IPS-20b (cell line): ENCODE data around the gene GAS2L2.

Source experiments
- H3K27ac ChIP-seq: one replicate; pipeline ENCODE4 v1.5.1; 2013; ENCODE audit warnings: low read length
- H3K27me3 ChIP-seq: 2 replicates; pipeline ENCODE4 v1.6.1; 2013; ENCODE audit warnings: mild to moderate bottlenecking, low read length, inconsistent platforms; ENCODE audit not compliant: insufficient read depth
- H3K36me3 ChIP-seq: 2 replicates; pipeline ENCODE4 v1.6.1; 2013; ENCODE audit warnings: low read depth, mild to moderate bottlenecking, inconsistent platforms, low read length, moderate library complexity; ENCODE audit not compliant: insufficient read depth
- H3K4me1 ChIP-seq: 2 replicates; pipeline ENCODE4 v1.6.1; 2013; ENCODE audit warnings: mild to moderate bottlenecking, control low read depth, inconsistent platforms, low read length, moderate library complexity; ENCODE audit not compliant: insufficient read depth
- H3K4me3 ChIP-seq: 2 replicates; pipeline ENCODE4 v1.5.1; 2013; ENCODE audit warnings: mild to moderate bottlenecking, low read length, inconsistent platforms
- H3K9ac ChIP-seq: 2 replicates; pipeline ENCODE4 v1.6.1; 2013; ENCODE audit warnings: low read depth, mild to moderate bottlenecking, inconsistent platforms, low read length, moderate library complexity
- H3K9me3 ChIP-seq: 2 replicates; pipeline ENCODE4 v1.6.1; 2013; ENCODE audit warnings: mild to moderate bottlenecking, low read depth, low read length, inconsistent platforms; ENCODE audit not compliant: insufficient read depth

GAS2L2 gene

DNA sequence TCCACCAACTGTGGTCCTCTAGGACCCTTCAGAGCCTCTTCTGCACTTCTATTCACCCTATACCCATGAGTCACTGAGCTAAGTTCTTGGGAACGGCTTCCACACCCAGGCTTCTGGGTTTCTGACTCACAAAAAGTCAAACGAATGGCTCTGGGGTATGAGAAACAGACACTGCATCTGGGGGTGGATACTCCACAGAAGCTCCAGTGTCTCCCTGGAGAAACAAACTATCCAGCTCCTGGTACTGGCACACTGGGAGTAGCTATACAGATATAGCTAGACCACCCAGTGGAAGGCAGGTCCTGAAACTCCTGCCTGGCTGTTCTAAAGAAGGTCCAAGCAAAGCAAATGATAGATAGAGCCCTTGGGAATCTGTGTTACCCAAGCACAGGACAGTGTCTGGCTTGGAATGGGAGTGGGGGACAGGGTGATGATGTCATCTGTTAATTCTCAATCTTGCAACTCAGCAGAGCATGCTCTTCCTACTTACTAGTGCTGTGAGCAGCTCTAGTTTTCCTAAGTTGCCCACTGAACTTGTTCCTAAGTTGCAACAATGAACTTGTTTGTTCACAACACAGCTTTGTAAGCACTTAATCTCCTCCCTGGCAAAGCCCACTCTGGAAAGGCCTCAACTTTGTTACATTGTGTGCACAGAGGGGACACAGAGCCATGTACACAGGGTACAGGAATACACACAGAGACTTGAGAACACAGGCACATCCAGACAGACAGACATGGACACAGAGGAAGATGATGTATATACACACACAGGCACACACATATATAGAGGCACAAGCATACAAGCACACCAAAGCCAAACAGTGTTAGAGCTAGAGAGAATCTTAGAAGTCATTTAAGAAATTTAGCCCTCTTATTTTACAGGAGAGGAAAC is 35.7 kb upstream of the GAS2L2 start:
- Histone ChIP-seq H3K4me3 (no peak overlapping the region), H3K4me1 (no peaks in the 10 kb centered on the region), H3K9ac (no peak overlapping the region), H3K27ac (no peak overlapping the region), H3K9me3 (no peaks in the 10 kb centered on the region), H3K27me3 (peaks cover 39% of the 10 kb centered on the region), H3K36me3 (no peaks in the 10 kb centered on the region)

DNA sequence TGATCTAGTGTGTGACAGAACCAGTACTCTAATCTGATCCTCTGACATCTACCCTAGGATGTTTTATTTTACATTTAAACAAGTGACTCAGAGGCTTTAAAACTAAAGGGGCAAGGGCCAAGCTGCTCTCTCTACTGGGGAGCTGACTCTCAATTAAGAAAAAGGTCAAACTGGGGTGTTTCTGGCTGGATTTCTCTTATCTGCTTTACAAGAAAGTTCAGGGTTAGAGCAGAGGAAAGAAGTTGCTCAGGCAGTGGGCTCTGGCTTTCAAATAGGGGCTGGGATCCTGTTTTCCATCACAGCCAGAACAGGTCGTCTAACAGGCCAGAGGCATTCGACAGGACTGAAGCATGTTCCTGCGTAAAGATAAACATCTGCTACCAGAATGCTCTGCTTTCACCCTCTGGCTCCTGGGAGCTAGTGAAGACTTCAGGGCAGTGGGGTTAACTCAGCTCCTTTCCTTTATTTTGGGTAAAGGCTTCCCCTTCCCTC is 33.9 kb upstream of the GAS2L2 start:
- Histone ChIP-seq H3K9me3 (no peaks in the 10 kb centered on the region), H3K4me3 (no peak overlapping the region), H3K27me3 (peaks cover 22% of the 10 kb centered on the region), H3K36me3 (no peaks in the 10 kb centered on the region), H3K9ac (no peak overlapping the region), H3K4me1 (no peaks in the 10 kb centered on the region), H3K27ac (no peak overlapping the region)

DNA sequence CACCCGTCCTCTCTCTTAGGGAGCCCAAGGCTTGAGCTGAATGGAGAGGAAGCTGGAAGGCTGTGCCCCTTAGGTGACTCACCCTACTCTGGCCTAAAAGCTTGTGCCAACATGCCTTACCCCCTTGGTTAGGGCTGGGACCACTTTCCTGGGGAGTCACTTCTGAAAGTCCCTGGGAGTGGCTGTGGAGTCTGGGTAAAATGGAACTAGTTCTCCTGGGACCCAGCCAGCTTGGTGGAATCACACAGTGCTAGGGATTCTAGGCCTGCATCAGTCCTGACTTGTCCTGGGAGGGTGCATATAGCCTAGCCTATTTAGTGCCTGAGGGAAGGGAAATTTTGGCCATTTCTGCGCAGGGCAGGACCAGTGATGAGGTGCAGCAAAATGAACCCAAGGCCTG is 31.9 kb upstream of the GAS2L2 start:
- H3K9me3 ChIP-seq = no peaks in the 10 kb centered on the region
- peaks cover 10% of the 10 kb centered on the region for H3K27me3 ChIP-seq
- H3K9ac ChIP-seq = no peak overlapping the region
- H3K4me3 ChIP-seq = no peak overlapping the region
- H3K4me1 ChIP-seq = no peaks in the 10 kb centered on the region
- H3K27ac ChIP-seq = no peak overlapping the region
- H3K36me3 ChIP-seq = no peaks in the 10 kb centered on the region

DNA sequence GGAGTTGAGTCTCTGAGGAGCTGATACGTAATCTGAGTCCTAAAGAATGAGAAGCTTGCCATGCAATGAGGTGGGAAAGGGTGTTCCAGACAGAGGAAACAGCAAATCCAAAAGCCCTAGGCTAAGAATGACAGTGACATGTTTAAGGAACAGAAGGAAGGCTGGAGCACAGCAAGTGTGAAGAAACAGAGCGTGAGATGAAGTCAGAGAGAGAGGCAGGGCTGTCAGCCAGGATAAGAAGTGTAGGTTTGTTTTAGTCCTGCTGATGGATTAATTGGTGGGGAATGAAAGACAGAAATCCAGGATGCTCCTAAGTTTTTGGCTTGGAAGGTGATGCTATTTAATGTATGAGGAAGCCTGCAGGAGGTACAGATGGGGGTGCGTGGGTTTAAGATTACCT is 27.9 kb upstream of the GAS2L2 start:
- no peaks in the 10 kb centered on the region for H3K9me3 ChIP-seq
- no peak overlapping the region for H3K27ac ChIP-seq
- no peak overlapping the region for H3K4me3 ChIP-seq
- no peaks in the 10 kb centered on the region; the same call in 1 of the 2 replicates for H3K27me3 ChIP-seq
- no peaks in the 10 kb centered on the region for H3K4me1 ChIP-seq
- H3K9ac ChIP-seq = no peak overlapping the region
- H3K36me3 ChIP-seq = no peaks in the 10 kb centered on the region

DNA sequence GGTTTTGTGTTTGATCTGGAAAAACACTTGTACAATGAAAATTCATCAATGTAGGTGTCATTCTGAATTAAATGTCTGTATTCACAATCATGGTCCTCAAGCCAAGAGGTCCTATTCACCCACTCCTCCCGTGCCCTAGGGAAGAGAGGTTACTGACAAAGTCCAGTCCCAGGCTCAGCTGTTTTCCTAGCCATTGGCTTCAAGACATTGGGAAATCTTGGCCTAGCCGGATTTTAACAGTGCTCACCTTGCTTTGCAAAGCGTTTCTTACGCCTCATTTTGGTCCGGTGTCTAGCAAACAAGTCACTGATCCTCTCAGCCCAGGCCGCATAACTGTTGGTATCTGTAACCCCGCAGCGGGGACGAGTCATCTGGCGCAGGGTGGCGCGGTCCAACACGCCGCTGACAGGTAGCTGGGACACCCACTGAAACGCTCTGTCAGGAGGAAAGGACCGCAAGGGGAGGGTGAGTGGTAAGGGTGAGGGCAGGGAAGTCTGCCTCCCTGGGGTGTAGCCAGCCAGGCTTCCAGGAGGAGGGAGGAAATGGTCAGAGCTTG is 25.7 kb upstream of the GAS2L2 start:
- Histone ChIP-seq H3K4me1 (no peaks in the 10 kb centered on the region; the same call in 1 of the 2 replicates), H3K36me3 (no peaks in the 10 kb centered on the region), H3K27ac (no peak overlapping the region), H3K27me3 (no peaks in the 10 kb centered on the region; the same call in 1 of the 2 replicates), H3K4me3 (no peak overlapping the region), H3K9ac (no peak overlapping the region), H3K9me3 (no peaks in the 10 kb centered on the region)

DNA sequence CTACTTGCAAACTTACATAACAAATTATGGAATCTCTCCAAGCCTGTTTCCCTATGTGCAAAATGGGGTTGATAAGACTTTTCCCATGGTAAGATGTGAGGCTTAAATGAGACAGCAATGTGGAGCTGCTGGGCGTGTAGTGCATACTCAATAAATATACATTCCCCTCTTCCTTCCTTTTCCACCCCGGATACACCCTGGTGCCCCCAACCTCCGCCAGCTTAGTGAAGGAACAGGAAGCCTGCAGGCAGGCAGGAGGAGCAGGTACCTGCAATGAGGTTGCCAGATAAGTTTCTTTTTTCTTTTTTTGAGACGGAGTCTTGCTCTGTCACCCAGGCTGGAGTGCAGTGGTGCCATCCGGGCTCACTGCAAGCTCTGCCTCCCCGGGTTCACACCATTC is 22.5 kb upstream of the GAS2L2 start:
- Histone ChIP-seq H3K27ac (no peak overlapping the region), H3K9ac (no peak overlapping the region), H3K36me3 (no peaks in the 10 kb centered on the region), H3K27me3 (no peaks in the 10 kb centered on the region), H3K4me1 (no peaks in the 10 kb centered on the region; the same call in 1 of the 2 replicates), H3K4me3 (no peak overlapping the region), H3K9me3 (no peaks in the 10 kb centered on the region)

DNA sequence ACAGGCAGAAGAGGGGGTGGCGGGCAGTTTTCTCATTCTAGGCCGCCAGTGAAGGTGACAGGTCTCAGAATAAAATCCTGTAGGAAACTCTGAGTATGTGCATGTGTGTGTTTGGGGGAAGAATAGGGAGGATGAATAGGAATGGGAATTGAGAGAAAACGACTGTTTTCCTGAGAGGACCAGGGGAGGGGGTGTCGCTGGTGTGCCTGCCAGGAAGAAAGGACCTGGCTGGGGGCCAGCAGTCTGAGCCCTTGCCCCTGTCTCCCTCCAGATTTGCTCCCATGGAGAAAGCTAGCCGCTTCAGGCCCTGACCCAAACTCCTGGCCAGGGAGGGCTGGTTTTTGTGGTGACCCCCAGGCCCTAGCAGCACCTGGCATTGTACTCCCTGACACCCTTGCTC is 22.0 kb upstream of the GAS2L2 start:
- H3K9me3 ChIP-seq = no peaks in the 10 kb centered on the region
- no peaks in the 10 kb centered on the region for H3K36me3 ChIP-seq
- no peak overlapping the region for H3K9ac ChIP-seq
- no peak overlapping the region for H3K4me3 ChIP-seq
- no peaks in the 10 kb centered on the region for H3K27me3 ChIP-seq
- H3K4me1 ChIP-seq = no peaks in the 10 kb centered on the region; the same call in 1 of the 2 replicates
- H3K27ac ChIP-seq = no peak overlapping the region

DNA sequence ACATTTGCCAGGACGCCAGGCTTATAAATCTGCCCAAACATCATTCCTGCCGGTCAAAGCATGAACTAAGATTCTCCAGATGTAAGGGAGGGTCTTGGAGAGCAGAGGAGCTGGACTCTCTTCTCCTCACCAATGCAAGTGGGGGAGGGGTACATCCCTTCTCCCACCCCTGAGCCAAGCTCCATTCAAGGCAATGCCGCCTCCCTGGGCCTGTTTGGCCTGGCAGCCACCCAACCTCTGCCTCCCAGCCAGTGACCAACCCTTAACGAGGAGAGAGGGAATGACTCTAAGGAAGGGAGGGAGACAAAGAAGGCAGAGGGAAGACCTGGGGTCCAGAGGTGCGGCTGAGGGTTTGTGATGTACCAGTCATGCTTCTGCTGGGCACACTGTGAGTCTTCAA is 21.5 kb upstream of the GAS2L2 start:
- Histone ChIP-seq H3K9ac (no peak overlapping the region), H3K36me3 (no peaks in the 10 kb centered on the region), H3K27me3 (no peaks in the 10 kb centered on the region), H3K4me3 (no peak overlapping the region), H3K27ac (no peak overlapping the region), H3K9me3 (no peaks in the 10 kb centered on the region), H3K4me1 (no peaks in the 10 kb centered on the region; the same call in 1 of the 2 replicates)

DNA sequence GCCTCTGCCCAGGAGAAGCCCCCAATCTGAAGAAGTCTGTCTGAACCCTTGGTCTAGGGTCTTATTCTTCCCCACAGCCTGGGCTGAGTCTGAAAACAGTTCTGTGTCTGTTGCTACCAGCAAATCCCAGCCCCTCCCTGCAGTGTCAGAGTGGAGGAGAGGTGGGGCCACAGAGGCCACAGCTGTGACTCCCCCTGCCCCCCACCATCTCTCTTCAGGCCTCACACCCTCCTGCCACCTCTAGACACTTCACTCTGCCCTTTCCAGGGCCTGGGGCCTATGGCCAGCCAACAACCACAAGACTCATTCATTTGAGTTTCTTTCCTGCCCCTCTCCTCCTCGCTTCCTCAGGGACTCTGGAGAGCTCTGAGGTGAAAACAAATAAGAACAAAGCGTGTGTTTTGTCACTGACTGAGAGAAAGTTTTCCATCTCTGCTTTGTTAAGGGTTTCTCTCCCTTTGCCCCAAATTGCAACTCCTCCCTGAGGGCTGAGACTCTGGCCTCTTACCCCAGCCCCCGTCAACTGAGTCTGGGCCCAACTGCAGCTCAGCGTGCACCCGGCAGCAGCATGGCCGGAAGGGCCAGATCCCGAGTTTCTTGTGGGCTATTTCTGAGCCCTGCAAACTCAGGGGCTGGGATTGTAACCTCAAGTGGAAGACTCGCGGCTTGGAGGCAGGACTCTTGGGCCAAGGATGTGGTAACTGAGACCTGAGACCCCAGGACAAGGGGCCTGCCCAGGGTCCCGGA is 20.8 kb upstream of the GAS2L2 start:
- Histone ChIP-seq H3K9ac (no peak overlapping the region), H3K4me1 (no peaks in the 10 kb centered on the region; the same call in 1 of the 2 replicates), H3K36me3 (no peaks in the 10 kb centered on the region), H3K27me3 (no peaks in the 10 kb centered on the region), H3K9me3 (no peaks in the 10 kb centered on the region), H3K27ac (no peak overlapping the region), H3K4me3 (no peak overlapping the region)

DNA sequence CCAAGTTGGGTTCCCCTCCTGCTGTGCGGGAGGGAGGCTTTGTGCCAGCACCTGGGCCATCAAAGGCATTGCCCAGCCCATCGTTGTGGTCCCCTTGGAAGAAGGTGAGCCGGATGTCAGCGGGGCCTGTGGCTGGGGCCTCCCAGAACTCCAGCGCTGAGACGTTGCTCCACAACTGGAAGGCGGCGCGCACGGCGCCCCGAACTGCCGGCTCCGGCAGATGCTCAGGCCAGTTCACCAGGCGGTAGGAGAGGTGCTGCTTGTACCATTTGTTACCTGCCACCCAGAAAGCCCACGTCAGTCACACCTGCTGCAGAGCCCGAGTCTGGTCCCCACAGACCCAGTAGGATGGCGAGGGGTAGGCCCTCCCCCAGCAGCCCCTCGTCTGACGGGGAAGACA is 20.1 kb upstream of the GAS2L2 start:
- Histone ChIP-seq H3K9ac (no peak overlapping the region), H3K36me3 (no peaks in the 10 kb centered on the region), H3K4me1 (no peaks in the 10 kb centered on the region; the same call in 1 of the 2 replicates), H3K27me3 (no peaks in the 10 kb centered on the region), H3K27ac (no peak overlapping the region), H3K9me3 (no peaks in the 10 kb centered on the region), H3K4me3 (no peak overlapping the region)

DNA sequence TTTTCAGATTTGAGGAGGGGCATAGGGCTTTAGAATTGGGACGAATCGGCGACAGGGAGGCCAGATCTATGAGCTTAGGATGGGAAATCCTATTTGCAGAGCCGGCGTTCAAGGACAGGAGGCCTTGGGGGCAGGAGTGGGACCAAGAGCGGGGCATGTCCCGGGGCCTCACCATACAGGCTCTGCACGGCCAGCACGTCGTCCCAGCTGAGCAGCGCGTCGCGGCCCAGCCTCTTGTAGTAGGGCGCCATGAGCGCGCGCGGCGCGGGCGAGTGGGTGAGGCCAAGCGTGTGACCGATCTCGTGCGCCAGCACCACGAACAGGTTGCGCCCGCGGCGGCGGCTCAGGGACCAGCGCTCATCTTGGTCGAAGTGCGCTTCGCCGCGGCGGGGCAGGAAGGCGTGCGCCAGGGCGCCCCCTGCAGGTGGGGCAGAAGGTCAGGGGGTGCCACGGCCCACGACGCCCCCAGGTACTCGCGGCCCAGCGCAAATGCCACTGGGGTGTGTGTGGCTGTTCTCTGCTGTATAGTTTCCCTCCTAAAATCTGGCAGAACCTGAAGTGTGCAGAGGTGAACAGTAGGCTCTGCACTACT is 17.0 kb upstream of the GAS2L2 start:
- Histone ChIP-seq H3K9ac (no peak overlapping the region), H3K27me3 (peaks cover 13% of the 10 kb centered on the region; the same call in 1 of the 2 replicates), H3K9me3 (no peaks in the 10 kb centered on the region), H3K36me3 (no peaks in the 10 kb centered on the region), H3K4me3 (no peak overlapping the region), H3K4me1 (no peaks in the 10 kb centered on the region; the same call in 1 of the 2 replicates), H3K27ac (no peak overlapping the region)
